Astrocyte of the spinal cord (primary cell): Measurements from ENCODE around the gene PIK3CB.
"Not testable (repeated sequence)": the region's sequence is repeated elsewhere in the genome, so short reads cannot be mapped to it uniquely, and the experiment has no call there.

Source experiments
- DNase-seq: peaks from one replicate; pipeline ENCODE4 v3.0.0; 2011; ENCODE audit warnings: low read depth, low spot score
- H3K4me3 ChIP-seq: 2 replicates; pipeline ENCODE4 v1.5.1; 2011; ENCODE audit warnings: low read depth, mild to moderate bottlenecking, low read length, moderate library complexity
- in situ Hi-C: cut with HindIII; loops from 2 replicates; pipeline ENCODE4 v1.10.0; 2017; ENCODE audit warnings: low sequenced_read_pairs
- TF ChIP-seq, protein P1 (sequence below): IDR thresholded peaks from 2 replicates; pipeline ENCODE4 v1.5.1; 2012; ENCODE audit warnings: low read depth, mild to moderate bottlenecking, low read length, inconsistent platforms

The PIK3CB gene

DNA sequence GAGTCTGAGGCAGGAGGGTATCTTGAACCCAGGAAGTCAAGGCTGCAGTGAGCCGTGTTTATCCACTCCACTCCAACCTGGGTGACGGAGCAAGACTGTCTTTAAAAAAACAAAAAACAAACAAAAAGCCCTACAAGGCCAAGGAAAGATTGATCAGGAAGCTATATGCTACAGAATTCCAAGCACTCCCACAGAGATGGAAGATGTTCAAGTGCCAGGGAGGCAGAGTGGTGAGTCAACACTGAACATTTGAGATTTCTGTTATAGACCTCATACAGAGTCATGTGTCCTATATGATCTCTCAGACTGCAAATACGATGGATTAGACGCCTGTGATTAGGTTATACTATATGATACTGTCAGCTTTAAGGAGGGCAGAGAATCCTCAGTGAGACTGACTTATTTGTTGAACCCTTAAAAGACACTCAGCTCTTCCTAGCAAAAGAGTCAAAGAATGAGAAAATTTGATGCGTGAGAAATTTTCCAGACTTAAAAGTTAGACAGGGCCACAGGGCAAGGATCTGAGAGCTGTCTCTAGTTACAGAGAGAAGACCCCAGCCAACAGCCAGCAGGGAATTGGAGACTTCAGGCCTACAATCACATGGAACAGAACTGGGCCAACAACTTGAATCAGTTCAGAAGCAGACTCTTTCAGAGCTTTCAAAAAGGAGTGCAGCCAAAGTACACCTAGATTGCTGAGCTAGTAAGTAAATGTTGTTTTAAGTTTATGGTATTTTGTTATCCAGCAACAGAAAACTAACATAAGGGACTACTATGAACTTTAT is 107.6 kb downstream of the PIK3CB start:
- in situ Hi-C loops = no loop called here
- peak; percentile 65 for DNase-seq
- TF ChIP-seq, protein P1, sequence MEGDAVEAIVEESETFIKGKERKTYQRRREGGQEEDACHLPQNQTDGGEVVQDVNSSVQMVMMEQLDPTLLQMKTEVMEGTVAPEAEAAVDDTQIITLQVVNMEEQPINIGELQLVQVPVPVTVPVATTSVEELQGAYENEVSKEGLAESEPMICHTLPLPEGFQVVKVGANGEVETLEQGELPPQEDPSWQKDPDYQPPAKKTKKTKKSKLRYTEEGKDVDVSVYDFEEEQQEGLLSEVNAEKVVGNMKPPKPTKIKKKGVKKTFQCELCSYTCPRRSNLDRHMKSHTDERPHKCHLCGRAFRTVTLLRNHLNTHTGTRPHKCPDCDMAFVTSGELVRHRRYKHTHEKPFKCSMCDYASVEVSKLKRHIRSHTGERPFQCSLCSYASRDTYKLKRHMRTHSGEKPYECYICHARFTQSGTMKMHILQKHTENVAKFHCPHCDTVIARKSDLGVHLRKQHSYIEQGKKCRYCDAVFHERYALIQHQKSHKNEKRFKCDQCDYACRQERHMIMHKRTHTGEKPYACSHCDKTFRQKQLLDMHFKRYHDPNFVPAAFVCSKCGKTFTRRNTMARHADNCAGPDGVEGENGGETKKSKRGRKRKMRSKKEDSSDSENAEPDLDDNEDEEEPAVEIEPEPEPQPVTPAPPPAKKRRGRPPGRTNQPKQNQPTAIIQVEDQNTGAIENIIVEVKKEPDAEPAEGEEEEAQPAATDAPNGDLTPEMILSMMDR = no peak

DNA sequence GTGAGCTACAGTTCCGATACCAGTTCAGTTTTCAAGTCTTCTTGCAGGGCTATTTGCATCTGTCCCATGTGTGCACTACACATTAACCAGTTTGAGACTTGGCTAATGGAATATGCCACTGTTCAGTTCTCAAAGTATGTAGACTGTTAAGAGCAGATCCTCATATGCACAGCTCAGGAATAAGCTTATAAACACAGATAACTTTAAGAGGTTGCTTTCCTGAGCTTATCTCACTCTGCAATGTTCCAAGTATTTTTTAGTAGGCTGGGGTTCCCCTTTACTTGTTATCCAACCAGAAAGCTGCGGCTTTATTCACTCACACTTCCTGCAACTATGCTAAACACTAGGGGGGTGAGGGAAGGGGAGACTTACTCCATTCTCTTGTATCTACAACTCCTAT is 108.7 kb downstream of the PIK3CB start:
- H3K4me3 ChIP-seq, in situ Hi-C loops, DNase-seq: not testable (repeated sequence)

More for the DNA sequence above, 107.6 kb downstream of the PIK3CB start:
- H3K4me3 ChIP-seq = no peak overlapping the region

DNA sequence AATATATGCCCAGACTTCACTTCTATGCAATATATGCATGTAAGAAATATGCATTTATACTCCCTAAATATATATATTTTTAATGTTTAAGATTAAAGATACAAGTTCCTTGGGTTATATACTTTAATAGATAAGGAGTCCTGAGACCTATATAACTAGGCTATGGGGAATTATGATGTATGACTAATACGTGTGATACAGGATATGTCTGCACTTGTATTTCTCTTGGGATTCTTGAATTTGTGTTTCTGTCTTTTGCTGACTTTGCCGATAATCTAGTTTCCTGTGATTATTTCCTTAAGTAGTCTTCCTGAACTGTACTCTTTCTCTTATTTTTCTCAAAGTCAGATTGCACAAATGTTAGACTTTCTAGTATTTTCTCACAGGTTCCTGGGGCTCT is 109.6 kb downstream of the PIK3CB start:
- in situ Hi-C loops = no loop called here
- no peak overlapping the region for H3K4me3 ChIP-seq
- TF ChIP-seq, protein P1 = no peak
- no peak for DNase-seq

DNA sequence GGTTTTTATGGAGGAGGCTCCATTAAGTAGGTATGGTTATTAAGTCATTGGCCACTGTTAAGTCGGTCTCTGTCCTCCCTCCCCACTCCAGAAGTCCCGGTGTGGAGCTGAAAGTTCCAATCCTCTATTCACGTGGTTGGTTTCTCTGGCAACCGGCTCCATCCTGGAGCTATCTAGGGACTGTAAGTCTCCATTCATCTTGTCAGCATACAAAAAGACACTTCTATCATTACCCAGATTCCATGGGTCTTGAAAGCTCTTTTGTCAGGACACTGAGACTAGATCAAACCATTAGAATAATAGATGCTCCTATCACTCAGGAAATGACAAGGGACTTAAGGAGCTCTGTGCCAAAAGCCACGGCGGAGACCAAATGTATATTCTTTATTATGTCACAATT is 110.3 kb downstream of the PIK3CB start:
- in situ Hi-C loops = no loop called here
- DNase-seq = no peak
- TF ChIP-seq, protein P1 = no peak
- H3K4me3 ChIP-seq = no peak overlapping the region

DNA sequence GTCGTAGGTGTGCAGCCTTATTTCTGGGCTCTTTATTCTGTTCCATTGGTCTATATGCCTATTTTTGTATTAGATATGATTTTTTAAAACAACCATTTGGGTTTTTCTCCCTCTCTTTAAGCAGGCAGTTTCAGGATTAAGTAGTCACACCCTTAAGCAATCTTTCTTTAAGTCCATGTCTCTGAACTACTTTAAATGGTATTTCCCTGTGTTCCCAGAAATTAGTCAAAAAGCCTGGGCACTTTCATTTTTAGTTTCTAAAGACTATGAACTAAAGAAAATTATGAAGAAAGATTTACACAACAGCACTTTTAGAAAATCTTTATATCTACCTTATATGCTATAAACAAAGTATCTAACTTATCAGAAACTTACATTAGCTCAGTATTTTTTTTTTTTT is 115.9 kb downstream of the PIK3CB start:
- H3K4me3 ChIP-seq = no peak overlapping the region
- in situ Hi-C loops = no loop called here
- TF ChIP-seq, protein P1 = no peak
- no peak for DNase-seq

DNA sequence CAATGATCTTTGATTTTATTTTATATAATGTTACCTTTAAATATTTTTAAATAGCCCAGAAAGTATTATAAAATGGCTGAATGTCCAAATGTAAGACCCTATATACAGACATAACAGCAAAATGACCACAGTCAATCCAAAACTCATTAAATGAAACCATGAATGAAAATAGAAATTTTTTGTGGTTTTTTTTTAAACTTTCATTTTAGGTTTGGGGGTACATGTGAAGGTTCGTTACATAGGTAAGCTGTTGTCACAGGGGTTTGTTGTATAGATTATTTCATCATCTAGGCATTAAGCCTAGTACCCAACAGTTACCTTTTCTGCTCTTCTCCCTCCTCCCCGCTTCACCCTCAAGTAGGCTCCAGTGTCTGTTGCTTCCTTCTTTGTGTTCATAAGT is 117.4 kb downstream of the PIK3CB start:
- no peak overlapping the region for H3K4me3 ChIP-seq
- in situ Hi-C loops = no loop called here
- DNase-seq = no peak
- TF ChIP-seq, protein P1 = no peak

DNA sequence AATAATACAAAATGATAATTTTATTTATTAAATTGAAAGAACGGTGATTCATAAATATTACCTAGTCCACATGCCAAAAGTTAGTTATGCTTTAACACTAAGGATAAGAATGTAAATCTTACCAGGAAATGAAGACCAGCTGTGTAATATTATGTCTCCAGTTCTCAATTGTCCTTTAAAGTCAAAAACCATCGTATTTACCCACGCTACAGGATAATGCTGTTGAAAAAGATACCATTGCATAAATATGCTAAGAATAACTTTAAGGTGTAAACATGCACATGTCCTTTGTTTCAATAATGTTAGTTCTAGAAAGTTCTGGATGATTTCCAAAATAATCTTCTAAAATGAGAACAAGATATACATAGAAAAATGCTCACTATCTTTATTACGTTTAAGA is 122.6 kb downstream of the PIK3CB start:
- no peak overlapping the region for H3K4me3 ChIP-seq
- TF ChIP-seq, protein P1 = no peak
- no peak for DNase-seq
- in situ Hi-C loops = no loop called here
